HG02588 (cell line): ENCODE results near the gene MYT1.

Experiments used
- ATAC-seq: cut with Tn5 transposase; IDR thresholded peaks from one replicate; pipeline ENCODE4 v1.9.1; 2021; ENCODE audit warnings: mild to moderate bottlenecking, moderate library complexity; ENCODE audit not compliant: unreplicated experiment

MYT1 gene

DNA sequence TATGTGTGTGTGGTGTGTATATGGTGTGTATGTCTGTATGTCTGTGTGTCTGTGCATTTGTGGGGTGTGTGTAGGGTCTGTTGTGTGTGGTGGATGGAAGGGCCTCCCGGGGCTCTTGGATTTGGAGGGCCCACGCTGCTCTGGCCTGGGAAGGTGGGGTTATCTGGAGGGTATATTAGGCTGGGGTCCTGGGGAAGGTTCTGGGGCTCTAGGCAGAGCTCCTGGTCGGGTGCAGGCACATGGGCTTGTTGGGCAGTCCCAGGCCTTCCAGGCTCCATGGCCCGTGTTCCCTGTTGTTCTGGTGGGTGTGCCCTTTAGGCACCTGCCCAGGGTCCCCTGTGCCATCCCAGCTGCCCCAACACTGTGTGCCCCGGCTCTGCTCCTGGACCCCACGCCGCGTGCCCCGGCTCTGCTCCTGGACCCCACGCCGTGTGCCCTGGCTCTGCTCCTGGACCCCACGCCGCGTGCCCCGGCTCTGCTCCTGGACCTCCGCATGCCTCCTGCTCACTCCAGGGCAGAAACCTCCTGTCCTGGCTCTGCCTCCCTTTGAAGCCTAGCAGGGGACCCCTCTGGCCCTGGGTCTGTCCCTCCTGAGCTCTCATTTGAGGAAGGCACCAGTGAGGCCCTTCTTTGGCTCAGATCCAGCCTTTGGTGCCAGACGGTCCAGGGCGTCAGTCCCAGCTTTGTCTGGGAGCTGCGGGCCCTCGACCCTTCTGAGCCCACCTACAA lies 10.2 kb upstream of the MYT1 start:
- no peak for ATAC-seq

GRCh38 chr20:64154590-64155257 lies 9.5 kb upstream of the MYT1 start:
- ATAC-seq: no peak

DNA sequence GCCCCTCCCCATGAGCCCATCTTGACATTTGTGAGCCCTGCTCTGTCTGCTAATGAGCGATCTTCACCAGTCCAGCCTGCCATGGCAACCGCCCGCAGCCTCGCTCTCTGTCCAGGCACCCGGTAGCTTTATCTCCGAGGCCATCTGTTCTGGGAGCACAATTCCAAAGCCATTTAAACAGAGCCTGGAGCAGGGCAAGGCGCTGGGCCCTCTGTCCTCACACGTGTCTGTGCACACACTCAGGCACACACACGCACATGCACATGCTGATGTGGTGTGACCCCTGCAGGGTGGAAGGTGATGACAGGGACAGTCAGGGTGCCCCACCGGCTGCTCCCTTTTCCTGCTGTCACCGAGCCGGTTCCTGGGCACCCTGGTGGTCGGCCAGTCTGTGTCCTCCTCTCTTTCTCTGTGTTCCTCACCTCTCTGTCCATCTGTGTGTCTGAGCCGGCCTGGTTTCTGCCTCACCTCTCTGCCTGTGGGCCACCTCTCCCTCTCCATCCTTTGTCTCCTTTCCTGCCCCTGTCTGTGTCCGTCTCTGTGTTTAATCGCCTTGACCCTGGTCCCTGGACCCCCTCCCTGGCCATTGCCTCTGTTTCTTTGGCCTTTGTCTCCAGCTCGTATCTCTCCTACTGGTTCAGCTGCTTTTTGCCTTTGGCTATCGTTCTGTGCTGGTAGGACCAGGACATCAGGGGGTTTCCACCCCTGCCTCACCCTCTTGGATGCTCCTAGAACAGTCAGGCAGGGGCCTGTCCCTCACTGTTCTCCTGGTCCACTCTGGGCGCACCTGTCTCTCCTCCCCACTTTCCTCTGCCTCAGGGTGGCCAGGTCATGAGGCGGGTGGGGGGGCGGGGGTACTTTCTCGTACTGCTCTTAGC lies 8.8 kb upstream of the MYT1 start:
- no peak for ATAC-seq

DNA sequence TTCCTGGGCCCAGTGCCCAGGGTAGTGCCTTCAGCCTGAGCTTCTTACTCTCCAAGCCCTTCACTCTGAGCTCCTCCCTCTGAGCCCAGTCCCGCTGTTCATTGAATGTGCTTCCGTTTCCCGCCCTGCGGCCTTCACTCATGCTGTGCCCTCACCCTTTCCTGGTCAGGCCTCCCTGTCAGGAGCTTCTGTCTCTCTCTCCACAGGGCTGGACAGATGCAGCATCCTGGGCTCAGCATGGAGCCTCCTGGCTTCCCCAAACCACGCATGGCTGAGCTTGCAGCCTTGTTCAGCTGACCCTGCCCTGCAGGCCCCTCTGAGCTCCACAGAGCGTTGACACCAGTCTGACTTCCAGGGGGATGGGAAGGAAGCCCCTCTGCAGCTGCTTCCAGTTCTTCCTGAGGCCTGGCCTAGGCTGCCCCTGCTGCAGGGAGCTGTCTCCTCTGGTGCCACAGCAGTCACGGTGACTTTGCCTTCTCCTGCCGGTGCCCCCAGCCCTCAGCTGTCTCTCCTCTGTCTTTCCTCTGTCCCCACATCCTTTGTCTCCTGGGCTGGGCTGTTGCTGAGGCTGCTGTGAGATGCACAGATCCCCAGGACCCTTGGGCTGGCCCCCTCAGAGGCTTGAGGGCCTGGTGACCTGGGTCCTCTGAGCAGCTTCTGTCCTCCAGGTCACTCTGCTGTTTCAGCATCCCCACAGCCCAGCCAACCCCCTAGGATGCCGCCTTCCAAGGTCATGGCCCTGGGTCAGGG lies 7.9 kb upstream of the MYT1 start:
- ATAC-seq: no peak

DNA sequence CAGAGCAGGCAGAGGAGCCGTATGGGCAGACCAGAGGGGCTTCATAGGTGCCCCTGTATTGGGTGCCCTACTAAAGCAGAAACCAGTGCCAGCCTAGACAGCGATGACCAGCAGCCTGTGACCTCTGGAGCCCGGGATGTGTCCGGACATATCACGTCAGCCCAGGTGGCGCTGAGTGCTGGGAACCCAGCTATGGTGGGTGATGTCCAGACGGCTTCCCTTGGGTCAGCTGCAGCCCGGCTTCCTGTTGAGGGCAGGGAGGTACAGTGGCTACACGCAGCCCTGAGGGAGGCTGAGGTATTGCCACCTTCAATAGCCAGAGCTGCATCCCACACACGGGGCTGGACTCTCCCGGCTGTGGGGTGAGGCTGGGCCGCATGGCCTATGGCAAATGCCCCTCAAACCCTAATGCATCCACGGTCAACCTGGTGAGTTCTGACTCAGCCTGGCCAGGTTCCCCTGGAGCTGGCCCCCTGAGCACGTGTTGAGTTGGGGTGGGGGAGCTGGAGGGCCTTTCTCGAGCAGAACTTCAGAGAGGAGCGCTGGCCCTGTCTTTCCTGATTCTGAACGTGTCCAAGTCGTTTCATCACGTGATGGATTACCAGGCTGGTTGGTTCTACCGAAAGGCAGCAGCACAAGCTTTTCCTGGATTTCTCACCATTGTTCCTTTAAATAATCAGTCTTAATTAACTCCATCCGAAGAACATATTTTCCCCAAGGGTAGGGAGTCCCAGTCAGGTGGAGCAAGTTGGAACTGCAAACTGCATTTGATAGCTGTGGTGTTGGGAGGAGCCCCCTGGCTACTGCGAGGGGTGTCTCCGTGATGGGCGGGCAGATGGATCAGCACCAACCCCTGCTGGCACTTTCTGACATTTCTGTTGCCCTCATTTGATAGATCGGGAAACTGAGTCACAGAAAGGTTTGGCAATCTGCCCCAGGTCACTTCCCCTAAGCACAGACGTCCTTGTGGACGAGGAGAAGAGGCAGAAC lies 7.1 kb upstream of the MYT1 start:
- ATAC-seq: no peak

GRCh38 chr20:64157878-64158277 lies 6.4 kb upstream of the MYT1 start:
- no peak for ATAC-seq

GRCh38 chr20:64158346-64159285 lies 5.6 kb upstream of the MYT1 start:
- no peak for ATAC-seq

GRCh38 chr20:64159286-64159680 lies 5.0 kb upstream of the MYT1 start:
- no peak for ATAC-seq

DNA sequence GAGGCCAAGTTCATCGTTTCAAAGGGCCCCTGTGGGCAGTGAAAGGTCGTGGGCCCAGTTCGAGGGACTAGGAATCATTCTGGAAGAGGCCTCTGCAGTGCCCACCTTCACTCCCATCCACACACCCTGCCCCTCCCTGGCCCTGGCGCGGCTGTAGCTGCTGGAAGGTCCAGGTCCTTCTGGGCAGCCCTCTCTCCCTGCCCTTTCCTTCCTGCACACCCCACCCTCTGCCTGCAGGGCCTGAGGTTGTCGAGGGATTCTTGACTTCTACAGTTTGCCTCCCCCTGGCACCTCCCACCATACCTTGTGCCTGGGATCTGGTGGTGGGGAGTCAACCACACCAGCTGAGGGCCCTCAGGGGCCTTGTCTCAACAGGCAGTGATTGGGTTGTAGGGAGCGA lies 4.5 kb upstream of the MYT1 start:
- ATAC-seq: no peak

GRCh38 chr20:64160118-64160517 lies 4.1 kb upstream of the MYT1 start:
- no peak for ATAC-seq

DNA sequence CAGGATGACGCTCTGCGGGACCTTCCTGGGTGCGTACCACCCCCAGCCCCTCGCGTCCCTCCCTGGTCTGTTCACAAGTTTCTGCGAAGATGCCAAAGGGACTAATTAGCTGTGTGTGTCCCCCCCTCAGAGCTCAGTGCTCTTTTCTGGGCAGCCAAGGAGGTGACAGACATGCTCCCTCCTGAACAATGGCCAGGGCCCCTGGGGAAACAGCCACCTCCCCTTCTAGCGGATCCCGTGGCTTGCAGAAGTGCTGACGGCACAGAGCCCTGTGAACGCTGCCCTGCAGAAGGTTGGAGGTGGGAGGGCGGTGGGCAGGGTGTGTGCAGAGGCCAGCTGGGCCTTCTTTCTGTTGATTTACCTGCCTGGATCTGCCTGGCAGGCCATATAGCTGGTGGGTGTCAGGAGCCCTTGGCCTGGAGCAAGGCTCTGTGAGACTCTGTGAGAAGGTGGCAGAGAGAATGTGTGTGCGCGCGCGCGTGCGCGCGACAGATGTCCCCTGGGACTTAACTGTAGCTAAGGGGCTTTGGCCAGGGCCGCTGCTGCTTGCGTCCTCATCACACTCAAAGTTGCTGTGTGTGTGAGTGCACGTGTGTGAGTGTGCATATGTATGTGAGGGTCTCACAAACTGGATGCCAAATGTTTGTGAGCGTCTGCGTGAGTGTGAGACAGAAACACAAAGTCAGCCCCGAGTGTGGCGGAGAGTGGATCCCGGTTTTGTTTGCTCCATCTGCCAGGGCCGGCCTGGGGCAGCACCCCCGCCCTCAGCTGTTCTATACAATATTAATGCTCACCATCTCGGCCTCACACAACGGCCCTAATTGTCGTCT lies 3.5 kb upstream of the MYT1 start:
- no peak for ATAC-seq

DNA sequence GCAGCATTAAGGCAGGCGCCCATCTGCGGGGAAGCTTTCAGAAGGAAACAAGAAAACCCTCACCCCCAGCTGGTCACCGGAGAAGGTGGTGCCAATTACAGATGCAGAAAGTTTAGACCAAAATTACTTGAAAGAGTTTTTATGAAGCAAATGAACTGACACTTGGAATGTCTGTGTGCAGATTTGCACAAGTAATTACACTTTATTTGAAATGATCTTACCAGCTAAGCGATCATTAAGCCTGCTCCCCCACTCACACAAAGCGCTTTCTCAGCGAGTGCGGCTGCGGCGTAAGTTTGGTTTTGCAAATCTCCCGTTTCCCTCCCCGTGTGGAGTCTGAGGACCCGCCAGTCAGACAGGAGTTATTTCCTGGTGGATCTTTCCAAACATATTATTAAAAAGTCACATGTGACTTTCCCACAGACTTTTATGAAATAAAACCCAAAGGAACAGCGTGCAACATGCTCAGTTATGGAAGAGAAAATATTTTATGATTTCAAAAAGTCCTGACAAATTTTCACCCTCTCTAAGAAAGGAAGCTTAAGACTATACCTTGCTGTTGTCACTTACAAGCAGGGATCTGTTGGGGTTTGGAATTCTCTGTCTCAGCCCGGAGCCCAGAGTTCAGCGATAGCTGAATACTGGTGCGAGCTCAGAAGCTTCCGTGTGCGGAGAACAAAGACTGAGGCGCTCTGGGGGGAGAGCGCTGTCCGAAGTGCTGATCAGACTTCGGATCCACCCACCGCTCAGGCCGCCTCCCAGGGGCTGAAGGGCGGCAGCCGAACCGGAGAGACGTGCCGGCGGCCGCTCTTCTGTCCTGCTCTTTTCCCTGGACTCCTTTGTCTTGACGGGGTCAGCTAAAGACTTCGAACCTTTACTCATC lies 2.7 kb upstream of the MYT1 start:
- ATAC-seq: no peak

DNA sequence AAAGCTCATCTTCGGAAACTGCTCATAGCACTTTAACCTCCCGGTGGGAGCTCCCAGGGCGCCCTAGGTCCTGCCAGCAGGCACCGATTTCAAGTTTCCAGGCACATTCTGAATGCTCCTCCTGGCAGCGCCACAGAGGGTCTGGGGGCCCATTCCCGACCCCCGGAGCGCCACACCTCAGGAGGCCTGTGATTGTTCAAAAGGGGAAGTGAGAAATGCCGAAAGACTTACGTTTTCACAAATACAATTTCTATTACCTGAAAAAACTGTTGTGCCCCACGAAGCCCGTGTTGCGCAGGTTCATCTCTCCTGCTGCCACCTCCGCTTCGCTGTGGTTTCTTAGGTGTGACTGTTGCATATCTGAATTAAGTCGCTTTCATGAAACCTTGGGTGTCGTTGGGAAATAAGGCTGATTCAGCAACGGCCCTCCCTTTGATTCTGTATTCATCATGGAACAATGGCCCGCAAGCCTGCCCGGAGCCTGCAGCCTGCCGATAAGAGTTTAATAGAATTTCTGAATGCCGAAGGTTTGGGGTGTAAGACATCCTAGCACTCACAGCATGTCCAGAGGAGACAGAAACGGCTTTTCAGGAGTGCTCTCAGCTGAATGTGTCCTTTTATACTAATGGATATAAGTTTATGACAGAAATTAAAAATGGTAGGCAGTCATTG lies 1.9 kb upstream of the MYT1 start:
- no peak for ATAC-seq

GRCh38 chr20:64163776-64164122 lies 503 bp upstream of the MYT1 start:
- ATAC-seq: no peak

DNA sequence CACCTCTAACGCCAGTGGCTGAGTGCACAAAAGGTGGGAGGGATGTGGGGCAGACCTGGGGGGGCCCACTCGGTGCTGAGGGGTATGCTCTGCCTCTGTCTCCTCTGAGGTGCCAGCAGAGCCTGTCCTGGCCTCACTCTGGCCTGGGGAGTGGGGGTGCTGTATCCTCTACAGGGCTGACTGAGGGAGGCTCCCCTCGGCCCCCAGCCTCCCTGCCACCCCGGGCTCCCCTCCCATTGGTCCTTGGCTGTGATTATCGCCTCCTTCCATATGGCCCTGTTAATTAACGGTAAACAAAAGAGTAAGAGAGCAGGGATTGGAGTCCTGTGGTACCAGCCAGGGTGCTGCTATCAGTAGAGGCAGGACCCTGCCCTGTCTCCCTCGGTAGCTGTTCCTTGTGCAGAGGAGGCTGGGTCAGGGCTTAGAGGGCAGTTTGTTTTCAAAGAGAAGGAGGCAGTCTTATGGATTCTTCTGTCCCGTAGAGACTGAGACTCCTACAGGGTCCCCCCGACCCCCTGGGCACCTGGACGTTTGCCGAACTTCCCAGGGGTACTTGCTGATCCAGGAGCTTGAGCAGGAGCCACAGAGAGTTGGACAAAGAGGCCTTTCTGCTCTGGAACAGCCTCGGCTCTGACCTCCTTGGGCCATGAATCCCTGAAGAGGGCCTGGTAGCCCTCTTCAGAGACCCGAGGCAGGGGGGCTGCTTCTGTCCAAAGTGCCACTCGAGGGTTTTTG lies 1.8 kb downstream of the MYT1 start:
- ATAC-seq: no peak
